Urothelium cell line (cell line): Measurements from ENCODE around the gene TRAF2.

Experiments
- DNase-seq: peaks from one replicate; pipeline ENCODE4 v3.0.0; 2011; ENCODE audit warnings: low spot score, mixed read lengths
- FAIRE-seq: peaks from 2 replicates; lab custom pipeline; 2011; peaks lifted over from hg19 to GRCh38; lab: Jason Lieb, UNC

Gene TRAF2

GRCh38 chr9:136958473-136958872 is 72.2 kb downstream of the TRAF2 start:
- FAIRE-seq (no peak), DNase-seq (no peak)

- DNase-seq (no peak), FAIRE-seq (no peak)
Observed at GRCh38 chr9:136958898-136959850, 72.9 kb downstream of the TRAF2 start.

GRCh38 chr9:136960212-136960937 is 74.1 kb downstream of the TRAF2 start:
- DNase-seq (no peak), FAIRE-seq (peak; percentile 62)

GRCh38 chr9:136960938-136961275 is 74.6 kb downstream of the TRAF2 start:
- DNase-seq (no peak), FAIRE-seq (no peak)

DNA sequence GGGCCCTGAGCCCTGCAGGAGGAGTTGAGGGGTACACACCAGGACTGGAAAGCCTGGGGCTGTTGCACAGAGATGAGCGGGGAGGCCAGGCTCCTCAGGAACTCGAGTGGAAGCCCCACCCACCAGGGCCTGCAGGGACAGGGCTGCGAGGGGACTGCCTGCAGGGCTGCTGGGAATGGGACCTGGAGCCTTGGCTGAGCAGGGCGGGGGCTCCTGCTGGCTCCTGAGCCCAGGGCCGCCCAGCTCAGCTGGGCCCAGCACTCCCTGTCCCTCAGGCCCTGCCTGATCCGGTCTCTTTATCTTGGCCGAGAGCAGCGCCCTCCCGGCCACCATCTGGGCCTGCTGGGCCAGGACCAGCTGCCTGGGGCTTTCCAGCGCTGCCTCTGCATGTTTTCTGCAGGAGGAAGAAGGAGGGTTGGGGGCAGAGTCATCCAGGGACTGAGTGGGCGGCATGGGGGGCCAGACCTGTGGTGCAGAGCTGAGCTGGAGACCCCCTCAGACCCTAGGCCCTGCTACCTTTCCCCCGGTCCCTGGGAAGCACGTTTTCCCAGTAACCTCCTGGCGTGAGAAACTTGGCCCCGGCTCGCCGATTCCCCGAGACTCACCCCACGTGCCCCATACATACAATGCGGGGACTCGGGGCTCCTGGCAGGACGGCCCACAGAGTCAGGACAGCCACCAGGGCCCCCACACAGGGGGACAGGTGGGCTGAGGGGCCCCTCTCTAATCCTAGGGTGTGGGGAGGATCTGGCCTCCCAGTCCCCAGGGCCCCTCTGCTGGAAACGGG is 75.2 kb downstream of the TRAF2 start:
- FAIRE-seq (no peak), DNase-seq (no peak)

GRCh38 chr9:136962163-136962562 is 75.8 kb downstream of the TRAF2 start:
- DNase-seq (no peak), FAIRE-seq (no peak)

- no peak for DNase-seq
- no peak for FAIRE-seq
Observed at GRCh38 chr9:136962701-136963248, 76.5 kb downstream of the TRAF2 start.

GRCh38 chr9:136963341-136963740 is 77.0 kb downstream of the TRAF2 start:
- FAIRE-seq, result no peak

DNA sequence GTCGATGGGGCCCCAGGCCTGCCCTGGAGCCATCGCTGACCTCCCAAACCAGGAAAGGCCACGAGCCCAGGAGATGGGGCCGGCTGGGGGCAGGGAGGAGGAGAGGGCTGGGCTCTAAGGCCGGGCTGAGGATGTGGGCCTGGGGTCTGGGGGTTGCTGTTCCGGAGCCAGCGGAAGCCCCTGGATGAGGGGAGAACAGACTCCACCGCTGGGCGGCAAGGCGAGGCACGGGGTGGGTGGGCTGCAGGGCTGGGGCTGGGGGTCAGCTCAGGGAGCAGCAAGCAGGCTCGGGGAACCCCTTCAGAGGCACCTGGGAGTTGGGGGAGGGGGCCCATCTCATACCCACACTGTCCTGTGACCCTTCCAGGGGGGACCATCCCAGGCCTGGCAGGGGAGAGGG is 77.4 kb downstream of the TRAF2 start:
- FAIRE-seq, result no peak
- no peak for DNase-seq

More at GRCh38 chr9:136963341-136963740, 77.0 kb downstream of the TRAF2 start:
- DNase-seq, result no peak

DNA sequence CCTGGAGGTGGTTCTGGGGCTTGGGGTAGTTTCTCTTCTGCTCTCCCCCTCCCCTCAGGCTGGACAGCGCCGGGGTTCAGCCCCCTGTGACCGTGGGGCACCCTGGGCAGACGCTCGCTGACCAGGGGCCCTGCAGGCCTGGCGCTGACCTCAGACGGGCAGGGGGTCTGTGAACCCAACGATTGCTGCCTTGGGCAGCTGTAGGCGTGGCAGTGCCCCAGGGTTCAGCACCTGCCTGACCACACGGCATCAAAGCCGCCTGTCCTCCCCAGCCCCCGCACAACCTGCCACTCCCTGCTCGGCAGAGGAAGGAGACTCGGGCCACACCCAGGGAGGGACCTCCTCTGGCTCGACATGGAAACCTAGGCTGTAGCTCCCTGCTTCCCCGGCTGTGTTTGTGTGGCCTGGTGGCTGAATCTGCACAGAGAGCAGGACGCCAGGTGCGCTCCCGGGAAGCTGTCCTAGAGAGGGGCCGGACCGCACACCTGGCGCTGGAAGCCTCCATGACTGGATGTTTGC is 77.9 kb downstream of the TRAF2 start:
- DNase-seq, result no peak
- FAIRE-seq, result no peak

DNA sequence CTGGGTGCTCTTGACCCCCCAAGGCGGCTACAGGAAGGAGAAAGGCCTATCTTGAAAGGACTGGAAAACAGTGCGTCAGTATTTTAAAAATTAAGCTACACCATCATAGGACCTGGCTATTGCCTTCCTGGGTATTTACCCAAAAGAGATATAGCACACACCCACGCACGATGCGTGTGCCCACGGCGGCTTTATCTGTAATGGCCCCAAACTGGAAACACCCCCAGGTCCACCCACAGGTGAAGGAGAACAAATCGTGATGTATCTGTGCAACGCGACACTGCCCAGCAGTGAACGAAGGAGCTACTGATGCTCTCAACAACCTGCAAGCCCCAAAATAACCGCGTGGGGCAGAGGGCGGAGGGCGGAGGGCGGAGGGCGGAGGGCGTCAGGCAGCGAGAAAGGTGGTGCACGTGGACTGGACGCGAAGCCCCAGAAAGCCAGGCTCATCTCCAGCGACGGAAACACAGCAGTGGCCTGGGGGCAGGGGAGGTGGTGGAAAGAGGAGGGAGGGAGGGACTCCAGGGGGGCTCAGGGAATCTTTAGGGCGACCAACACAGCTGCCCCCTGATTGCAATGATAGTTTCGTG is 78.6 kb downstream of the TRAF2 start:
- FAIRE-seq, result no peak
- DNase-seq, result no peak

- DNase-seq (no peak), FAIRE-seq (no peak)
Observed at GRCh38 chr9:136965771-136966484, 79.6 kb downstream of the TRAF2 start.

GRCh38 chr9:136968333-136969127 is 82.2 kb downstream of the TRAF2 start:
- FAIRE-seq (no peak), DNase-seq (no peak)

DNA sequence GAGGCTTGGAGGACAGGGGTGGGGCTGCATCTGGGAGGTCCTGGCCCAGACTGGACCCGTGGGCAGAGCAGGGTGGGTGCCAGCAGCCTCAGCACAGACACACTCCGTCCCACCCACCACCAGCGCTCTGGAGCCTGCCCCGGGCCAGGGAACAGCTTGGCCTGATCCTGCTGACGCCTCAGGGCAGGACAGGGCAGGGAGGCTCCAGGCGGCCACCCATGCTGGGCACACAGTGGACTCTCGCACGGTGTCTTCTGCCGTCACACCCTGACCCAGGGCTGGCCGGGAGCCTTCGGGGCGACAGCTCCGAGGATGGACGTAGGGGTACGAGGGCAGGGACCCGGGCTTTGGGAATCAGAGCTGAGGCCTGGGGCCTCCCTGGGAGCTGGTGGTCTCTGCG is 82.8 kb downstream of the TRAF2 start:
- DNase-seq, result no peak
- no peak for FAIRE-seq

- no peak for FAIRE-seq
Observed at GRCh38 chr9:136969774-136970173, 83.5 kb downstream of the TRAF2 start.

GRCh38 chr9:136970361-136970760 is 84.0 kb downstream of the TRAF2 start:
- DNase-seq, result no peak
- FAIRE-seq, result no peak

More at GRCh38 chr9:136969774-136970173, 83.5 kb downstream of the TRAF2 start:
- DNase-seq, result no peak

DNA sequence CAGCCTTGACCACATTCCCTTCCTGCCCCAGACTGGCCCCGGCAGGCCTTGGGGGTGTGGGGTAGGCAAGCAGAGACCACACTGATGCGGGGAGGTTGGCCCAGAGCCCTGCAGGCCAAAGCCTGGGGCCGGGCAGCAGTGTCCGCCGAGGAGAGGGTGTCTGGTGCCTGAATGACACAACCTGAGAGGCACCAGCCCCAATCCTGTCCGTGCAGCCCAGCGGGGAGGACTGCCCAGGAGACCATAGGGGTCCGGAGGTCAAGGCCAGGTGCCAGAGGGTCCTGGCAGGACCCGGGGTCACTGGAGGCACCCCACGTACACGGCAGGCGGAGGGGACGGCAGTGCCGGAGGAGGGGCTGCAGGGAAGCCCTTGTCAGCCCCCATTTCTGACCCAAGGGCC is 85.4 kb downstream of the TRAF2 start:
- DNase-seq (no peak), FAIRE-seq (no peak)

DNA sequence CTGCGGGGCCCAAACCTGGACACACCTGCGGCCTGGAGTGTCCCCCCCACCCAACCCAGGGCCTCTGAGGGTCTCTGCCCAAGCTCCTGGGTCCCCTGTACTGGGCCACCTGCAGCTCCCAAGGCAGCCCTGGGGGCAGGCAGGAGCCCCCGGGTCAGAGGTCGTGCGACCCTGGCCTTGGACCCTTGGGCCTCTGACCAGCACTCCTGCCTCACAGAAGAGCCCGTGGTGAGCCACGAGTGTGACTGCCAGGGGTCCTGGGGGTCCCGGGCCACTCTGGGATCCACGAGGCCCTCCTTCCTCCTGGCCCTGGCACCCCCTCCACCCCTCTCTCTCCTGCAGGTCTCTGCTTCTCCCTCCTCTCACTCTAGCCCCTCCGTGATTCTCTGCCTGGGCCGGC is 86.0 kb downstream of the TRAF2 start:
- FAIRE-seq, result no peak

GRCh38 chr9:136972743-136973142 is 86.4 kb downstream of the TRAF2 start:
- no peak for DNase-seq
- FAIRE-seq, result no peak

More for the DNA sequence above, 86.0 kb downstream of the TRAF2 start:
- no peak for DNase-seq
